Measurements from ENCODE around the gene NKAIN1. TPM values are rescaled to one million over a fixed set of nuclear protein-coding genes. Genes with fewer than 3 reads are reported as not detected.
"Not testable (repeated sequence)": the region's sequence is repeated elsewhere in the genome, so short reads cannot be mapped to it uniquely, and the experiment has no call there.

Gene NKAIN1
- total RNA-seq, 1 experiment from 2014 or later = 1.1 TPM

DNA sequence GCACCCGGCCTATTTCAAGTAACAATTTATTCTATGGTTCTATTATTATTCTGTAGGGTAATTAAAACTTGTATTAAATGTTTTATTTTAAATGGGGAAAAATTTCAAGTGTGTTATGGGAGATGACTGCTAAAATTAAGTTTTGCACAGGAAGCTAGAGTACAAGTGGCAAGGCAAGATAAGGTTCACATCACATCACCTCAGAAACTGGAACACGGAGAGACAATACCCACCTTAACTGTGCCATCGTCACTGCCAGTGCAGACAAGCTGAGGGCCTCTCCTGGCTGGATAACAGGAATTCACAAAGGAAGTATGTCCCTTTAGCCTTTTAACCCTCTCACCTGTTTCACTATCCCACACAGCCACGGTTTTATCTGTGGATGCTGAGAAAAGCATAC, 49.3 kb upstream of the NKAIN1 start:
- no peak overlapping the region for H3K9ac ChIP-seq (ENCODE audit: low read length)
- POLR2A ChIA-PET = no interaction called here

DNA sequence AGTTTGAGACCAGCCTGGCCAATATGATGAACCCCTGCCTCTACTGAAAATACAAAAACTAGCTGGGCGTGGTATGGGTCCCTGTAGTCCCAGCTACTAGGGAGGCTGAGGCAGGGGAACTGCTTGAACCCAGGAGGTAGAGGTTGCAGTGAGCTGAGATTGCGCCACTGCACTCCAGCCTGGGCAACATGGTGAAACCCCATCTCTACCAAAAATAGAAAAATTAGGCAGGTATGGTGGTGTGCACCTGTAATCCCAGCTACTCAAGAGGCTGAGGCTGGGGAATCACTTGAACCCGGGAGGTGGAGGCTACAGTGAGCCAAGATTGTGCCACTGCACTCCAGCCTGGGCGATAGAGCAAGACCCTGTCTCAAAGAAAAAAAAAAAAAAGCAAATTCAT, 48.1 kb upstream of the NKAIN1 start:
- RAD21 ChIA-PET (ENCODE audit: low non-redundant PET in 1 of 2, low total read pairs in 2 of 2, uncharacterized antibody in 2 of 2, unreplicated experiment in 2 of 2); H2AFZ ChIP-seq (ENCODE audit: low read depth, low read length, poor library complexity, severe bottlenecking); CTCF ChIA-PET; H3K9me2 ChIP-seq (ENCODE audit: insufficient read depth); H3K27ac ChIP-seq (ENCODE audit: low read depth, low read length); H3K9me3 ChIP-seq (ENCODE audit: control insufficient read depth in 1 of 2, insufficient read depth in 1 of 2, low read depth in 1 of 2, low read length in 2 of 2); H4K20me1 ChIP-seq (ENCODE audit: insufficient read depth); H3K4me2 ChIP-seq (ENCODE audit: low read length); ATAC-seq; H3K9ac ChIP-seq (ENCODE audit: low read length); H3K27me3 ChIP-seq (ENCODE audit: insufficient read depth, low read length); intact Hi-C loops (cut with micrococcal nuclease); H3K4me3 ChIP-seq (replicated peaks in 1 of 2; ENCODE audit: low read depth in 1 of 2, low read length in 2 of 2); BruUV-seq (replicated peaks); POLR2A ChIA-PET; H3K4me1 ChIP-seq (ENCODE audit: control insufficient read depth in 1 of 2, insufficient read depth in 2 of 2, low read length in 2 of 2); DNase-seq (ENCODE audit: low read depth, low spot score): not testable (repeated sequence)
- Histone ChIP-seq H3K79me2 (ENCODE audit: insufficient read depth, low read length) (peaks cover 41% of the 10 kb centered on the region), H3K36me3 (ENCODE audit: control insufficient read depth in 1 of 2, insufficient read depth in 2 of 2, low read length in 2 of 2) (peaks cover 49 to 54% of the 10 kb centered on the region in 2 experiments)

More for the DNA sequence above, 49.3 kb upstream of the NKAIN1 start:
- no peaks in the 10 kb centered on the region for H3K4me1 ChIP-seq (ENCODE audit: control insufficient read depth in 1 of 2, insufficient read depth in 2 of 2, low read length in 2 of 2)
- ChIA-PET CTCF (no interaction called here), RAD21 (ENCODE audit: low non-redundant PET in 1 of 2, low total read pairs in 2 of 2, uncharacterized antibody in 2 of 2, unreplicated experiment in 2 of 2) (no interaction called here)
- H3K27ac ChIP-seq (ENCODE audit: low read depth, low read length) = no peak overlapping the region
- H3K9me3 ChIP-seq (ENCODE audit: control insufficient read depth in 1 of 2, insufficient read depth in 1 of 2, low read depth in 1 of 2, low read length in 2 of 2) = no peaks in the 10 kb centered on the region
- TF ChIP-seq, protein P1, sequence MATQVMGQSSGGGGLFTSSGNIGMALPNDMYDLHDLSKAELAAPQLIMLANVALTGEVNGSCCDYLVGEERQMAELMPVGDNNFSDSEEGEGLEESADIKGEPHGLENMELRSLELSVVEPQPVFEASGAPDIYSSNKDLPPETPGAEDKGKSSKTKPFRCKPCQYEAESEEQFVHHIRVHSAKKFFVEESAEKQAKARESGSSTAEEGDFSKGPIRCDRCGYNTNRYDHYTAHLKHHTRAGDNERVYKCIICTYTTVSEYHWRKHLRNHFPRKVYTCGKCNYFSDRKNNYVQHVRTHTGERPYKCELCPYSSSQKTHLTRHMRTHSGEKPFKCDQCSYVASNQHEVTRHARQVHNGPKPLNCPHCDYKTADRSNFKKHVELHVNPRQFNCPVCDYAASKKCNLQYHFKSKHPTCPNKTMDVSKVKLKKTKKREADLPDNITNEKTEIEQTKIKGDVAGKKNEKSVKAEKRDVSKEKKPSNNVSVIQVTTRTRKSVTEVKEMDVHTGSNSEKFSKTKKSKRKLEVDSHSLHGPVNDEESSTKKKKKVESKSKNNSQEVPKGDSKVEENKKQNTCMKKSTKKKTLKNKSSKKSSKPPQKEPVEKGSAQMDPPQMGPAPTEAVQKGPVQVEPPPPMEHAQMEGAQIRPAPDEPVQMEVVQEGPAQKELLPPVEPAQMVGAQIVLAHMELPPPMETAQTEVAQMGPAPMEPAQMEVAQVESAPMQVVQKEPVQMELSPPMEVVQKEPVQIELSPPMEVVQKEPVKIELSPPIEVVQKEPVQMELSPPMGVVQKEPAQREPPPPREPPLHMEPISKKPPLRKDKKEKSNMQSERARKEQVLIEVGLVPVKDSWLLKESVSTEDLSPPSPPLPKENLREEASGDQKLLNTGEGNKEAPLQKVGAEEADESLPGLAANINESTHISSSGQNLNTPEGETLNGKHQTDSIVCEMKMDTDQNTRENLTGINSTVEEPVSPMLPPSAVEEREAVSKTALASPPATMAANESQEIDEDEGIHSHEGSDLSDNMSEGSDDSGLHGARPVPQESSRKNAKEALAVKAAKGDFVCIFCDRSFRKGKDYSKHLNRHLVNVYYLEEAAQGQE (IDR thresholded peaks at IDR 0.05; ENCODE audit: low read depth) = no peak
- TF ChIP-seq ELF1 (IDR thresholded peaks at IDR 0.05; ENCODE audit: borderline replicate concordance, low read depth) (no peak), ZNF274 (IDR thresholded peaks at IDR 0.05; ENCODE audit: low read depth, low read length) (no peak), EZH2phosphoT487 (IDR thresholded peaks at IDR 0.05; ENCODE audit: borderline replicate concordance) (no peak)
- H3K4me3 ChIP-seq (replicated peaks in 1 of 2; ENCODE audit: low read depth in 1 of 2, low read length in 2 of 2) = no peak overlapping the region
- peaks cover 51 to 63% of the 10 kb centered on the region in 2 experiments for H3K36me3 ChIP-seq (ENCODE audit: control insufficient read depth in 1 of 2, insufficient read depth in 2 of 2, low read length in 2 of 2)
- peaks cover 46% of the 10 kb centered on the region for H3K79me2 ChIP-seq (ENCODE audit: insufficient read depth, low read length)
- H3K4me2 ChIP-seq (ENCODE audit: low read length) = no peak overlapping the region
- no peak for ATAC-seq
- no peaks in the 10 kb centered on the region for H3K9me2 ChIP-seq (ENCODE audit: insufficient read depth)
- BruUV-seq (replicated peaks) = no TSS peak
- H4K20me1 ChIP-seq (ENCODE audit: insufficient read depth) = no peaks in the 10 kb centered on the region
- H2AFZ ChIP-seq (ENCODE audit: low read depth, low read length, poor library complexity, severe bottlenecking) = no peak overlapping the region
- intact Hi-C loops (cut with micrococcal nuclease) = no loop called here
- H3K27me3 ChIP-seq (ENCODE audit: insufficient read depth, low read length) = no peaks in the 10 kb centered on the region
- no peak for DNase-seq (ENCODE audit: low read depth, low spot score)

DNA sequence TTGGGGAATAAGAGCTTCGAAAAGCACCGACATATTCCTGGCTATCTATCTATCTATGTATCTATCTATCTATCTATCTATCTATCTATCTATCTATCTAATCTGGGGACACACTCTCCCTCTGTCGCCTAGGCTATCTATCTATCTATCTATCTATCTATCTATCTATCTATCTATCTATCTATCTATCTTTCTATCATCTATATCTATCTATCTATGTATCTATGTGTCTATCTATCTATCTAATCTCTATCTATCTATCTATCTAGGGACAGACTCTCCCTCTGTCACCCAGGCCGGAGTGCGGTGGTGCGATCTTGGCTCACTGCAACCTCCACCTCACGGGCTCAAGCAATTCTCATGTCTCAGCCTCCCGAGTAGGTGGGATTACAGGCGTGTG, 42.7 kb upstream of the NKAIN1 start:
- H3K36me3 ChIP-seq (ENCODE audit: control insufficient read depth in 1 of 2, insufficient read depth in 2 of 2, low read length in 2 of 2) = peaks cover 38 to 43% of the 10 kb centered on the region in 2 experiments; a peak in 3 of 4 replicates
- H2AFZ ChIP-seq (ENCODE audit: low read depth, low read length, poor library complexity, severe bottlenecking); H4K20me1 ChIP-seq (ENCODE audit: insufficient read depth): not testable (repeated sequence)

More for the DNA sequence above, 42.7 kb upstream of the NKAIN1 start:
- H3K9me2 ChIP-seq (ENCODE audit: insufficient read depth); intact Hi-C loops (cut with micrococcal nuclease); H3K27ac ChIP-seq (ENCODE audit: low read depth, low read length); H3K4me3 ChIP-seq (replicated peaks in 1 of 2; ENCODE audit: low read depth in 1 of 2, low read length in 2 of 2); H3K9ac ChIP-seq (ENCODE audit: low read length); H3K9me3 ChIP-seq (ENCODE audit: control insufficient read depth in 1 of 2, insufficient read depth in 1 of 2, low read depth in 1 of 2, low read length in 2 of 2); H3K4me1 ChIP-seq (ENCODE audit: control insufficient read depth in 1 of 2, insufficient read depth in 2 of 2, low read length in 2 of 2); BruUV-seq (replicated peaks); ATAC-seq; RAD21 ChIA-PET (ENCODE audit: low non-redundant PET in 1 of 2, low total read pairs in 2 of 2, uncharacterized antibody in 2 of 2, unreplicated experiment in 2 of 2); H3K4me2 ChIP-seq (ENCODE audit: low read length); DNase-seq (ENCODE audit: low read depth, low spot score); CTCF ChIA-PET; H3K27me3 ChIP-seq (ENCODE audit: insufficient read depth, low read length): not testable (repeated sequence)
- POLR2A ChIA-PET = interaction anchor here (1.8 kb wide), 1 partner anchor 14 kb away, joined by 8 read pairs; the partner anchor contains the start of genes SNRNP40 and ZCCHC17
- H3K79me2 ChIP-seq (ENCODE audit: insufficient read depth, low read length) = peaks cover 55% of the 10 kb centered on the region
